GM12801 (cell line): Measurements from ENCODE around the gene B4GALT5.

Experiments
- TF ChIP-seq, protein P1 (sequence below): IDR thresholded peaks from one replicate; pipeline ENCODE4 v1.5.1; 2011; ENCODE audit warnings: control low read depth; ENCODE audit not compliant: insufficient read length; ENCODE audit errors: extremely low read depth

The B4GALT5 gene

DNA sequence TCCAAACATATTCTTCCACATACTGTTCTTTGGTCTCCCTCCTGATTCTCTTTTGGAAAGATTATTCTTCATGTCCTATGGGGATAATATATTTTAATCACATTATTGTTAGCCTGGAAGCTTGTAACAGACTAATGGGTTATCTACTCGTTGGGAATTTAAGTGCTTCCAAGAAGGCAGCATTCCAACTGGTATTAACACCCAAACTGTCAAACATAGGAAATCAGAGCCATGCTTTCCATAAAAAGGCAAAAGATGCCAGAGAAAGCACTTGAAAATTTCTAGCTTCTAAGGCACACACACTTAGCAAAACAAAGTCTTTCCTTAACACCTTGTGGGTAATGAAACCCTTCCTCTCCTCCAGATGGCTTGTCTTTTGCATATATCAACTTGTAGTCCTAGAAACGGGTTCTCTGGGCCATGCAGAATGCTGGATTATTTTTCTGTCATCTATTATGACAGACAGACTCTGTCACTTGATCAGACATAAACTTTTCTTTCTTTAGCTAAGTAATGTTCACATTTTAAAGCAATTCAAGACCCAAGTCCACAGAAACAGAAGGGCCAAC lies 41.5 kb downstream of the B4GALT5 start:
- TF ChIP-seq, protein P1, sequence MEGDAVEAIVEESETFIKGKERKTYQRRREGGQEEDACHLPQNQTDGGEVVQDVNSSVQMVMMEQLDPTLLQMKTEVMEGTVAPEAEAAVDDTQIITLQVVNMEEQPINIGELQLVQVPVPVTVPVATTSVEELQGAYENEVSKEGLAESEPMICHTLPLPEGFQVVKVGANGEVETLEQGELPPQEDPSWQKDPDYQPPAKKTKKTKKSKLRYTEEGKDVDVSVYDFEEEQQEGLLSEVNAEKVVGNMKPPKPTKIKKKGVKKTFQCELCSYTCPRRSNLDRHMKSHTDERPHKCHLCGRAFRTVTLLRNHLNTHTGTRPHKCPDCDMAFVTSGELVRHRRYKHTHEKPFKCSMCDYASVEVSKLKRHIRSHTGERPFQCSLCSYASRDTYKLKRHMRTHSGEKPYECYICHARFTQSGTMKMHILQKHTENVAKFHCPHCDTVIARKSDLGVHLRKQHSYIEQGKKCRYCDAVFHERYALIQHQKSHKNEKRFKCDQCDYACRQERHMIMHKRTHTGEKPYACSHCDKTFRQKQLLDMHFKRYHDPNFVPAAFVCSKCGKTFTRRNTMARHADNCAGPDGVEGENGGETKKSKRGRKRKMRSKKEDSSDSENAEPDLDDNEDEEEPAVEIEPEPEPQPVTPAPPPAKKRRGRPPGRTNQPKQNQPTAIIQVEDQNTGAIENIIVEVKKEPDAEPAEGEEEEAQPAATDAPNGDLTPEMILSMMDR = no peak

DNA sequence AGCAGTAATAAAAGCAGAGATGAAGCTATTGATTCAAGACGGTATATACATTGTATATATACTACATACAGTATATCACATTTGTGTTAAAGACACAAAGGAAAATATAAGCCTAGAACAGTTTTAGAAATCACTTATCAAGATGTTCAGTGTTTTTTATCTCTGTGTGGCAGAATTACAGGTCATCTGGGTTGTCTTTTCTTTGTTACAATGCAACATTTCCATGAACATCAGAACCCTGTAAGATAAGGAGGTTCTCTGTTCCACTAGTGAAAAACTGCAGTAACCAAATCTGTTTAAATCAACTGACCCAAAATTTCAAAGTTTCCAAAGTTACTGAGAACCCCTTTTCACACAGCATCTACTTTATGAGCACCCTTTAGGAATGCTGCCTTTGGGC lies 42.2 kb downstream of the B4GALT5 start:
- TF ChIP-seq, protein P1 = no peak

DNA sequence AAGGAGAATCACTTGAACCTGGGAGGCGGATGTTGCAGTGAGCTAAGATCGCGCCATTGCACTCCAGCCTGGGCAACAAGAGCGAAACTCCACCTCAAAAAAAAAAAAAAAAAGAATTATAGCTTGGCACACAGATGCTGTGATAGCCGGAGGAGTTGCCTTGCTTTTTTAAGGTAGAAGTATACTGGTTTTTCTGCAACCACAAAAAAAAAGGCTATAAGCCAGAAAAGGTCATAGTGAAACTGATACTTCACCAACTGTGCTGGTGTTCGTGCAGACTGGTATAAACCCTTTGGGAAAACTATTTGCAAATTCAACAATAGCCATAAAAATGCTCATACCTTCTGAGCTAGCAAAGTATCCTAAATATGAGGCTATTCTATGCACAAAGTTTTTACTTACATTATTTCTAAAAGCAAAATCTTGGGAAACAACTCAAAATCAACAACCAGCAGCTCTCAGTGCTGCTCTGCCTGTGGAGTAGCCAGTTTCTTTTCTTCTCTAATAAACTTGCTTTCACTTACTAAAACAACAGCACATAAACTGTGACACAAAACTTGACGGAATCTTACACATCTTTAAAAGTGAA lies 44.0 kb downstream of the B4GALT5 start:
- TF ChIP-seq, protein P1 = no peak

DNA sequence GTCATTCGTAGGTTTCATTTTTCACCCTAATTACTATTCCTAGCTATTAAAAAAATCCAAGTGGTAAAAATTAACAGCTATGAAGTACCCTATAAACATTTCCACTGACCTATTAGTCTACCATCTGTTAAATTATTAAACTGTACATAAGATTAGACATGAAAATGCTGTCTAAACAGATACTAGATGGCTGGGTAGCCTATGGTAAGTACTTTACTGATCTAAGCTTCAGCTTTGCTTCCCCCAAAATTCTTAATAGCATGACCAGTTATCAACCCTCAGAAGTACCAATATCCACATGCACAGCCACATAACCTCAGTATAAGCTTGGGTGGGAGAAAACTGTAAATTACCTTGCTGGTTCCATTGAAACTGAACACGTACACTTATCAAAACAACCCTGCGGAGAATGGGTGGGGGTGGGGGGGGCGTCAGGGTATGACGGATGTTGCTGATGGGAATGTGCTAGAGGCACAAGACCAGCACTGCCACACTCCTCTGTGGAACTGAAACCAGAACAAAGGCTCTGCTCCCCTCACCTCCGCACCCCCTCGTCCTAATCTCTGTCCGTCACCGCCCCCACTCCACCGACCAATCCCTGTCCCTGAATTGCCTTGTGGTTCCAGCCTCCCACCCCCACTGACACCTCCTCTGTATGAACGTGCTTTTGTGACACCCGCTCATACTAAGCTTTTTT lies 45.3 kb downstream of the B4GALT5 start:
- TF ChIP-seq, protein P1 = no peak

DNA sequence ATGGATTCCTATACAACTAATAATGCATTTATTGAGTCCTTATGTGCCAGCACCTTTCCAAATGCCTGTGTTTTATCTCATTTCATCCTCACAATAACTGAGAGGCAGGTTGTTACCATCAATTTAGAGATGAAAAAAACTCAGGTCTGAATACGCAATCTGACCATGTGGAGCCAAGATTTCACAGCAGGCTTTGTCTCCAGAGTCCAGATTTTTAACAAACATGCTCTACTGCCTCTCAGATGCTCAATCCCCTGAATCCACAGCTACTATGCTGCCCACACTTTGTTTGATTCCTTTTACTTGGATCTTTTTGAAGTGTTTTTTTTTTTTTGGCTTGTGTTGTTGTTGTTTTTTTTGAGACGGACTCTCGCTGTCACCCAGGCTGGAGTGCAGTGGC lies 46.8 kb downstream of the B4GALT5 start:
- TF ChIP-seq, protein P1 = no peak

DNA sequence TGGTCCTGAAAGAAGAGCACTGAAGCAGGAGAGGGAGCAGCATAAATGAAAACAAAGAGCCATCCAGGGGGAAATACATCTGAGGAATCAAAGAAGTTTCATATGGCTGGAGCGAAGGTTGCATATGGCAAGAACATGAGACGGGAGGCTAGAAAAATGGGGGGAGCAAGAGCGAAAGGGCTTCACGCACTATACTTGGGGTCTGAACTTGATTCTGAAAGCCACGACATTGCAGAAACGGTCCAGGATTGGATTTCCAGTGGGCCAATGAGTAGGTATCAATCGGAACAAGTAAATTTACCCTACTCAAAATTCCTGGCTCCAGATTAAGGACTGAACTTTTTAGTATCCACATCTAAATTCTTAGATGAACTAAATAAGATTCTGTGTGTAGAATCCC lies 47.9 kb downstream of the B4GALT5 start:
- TF ChIP-seq, protein P1 = no peak

DNA sequence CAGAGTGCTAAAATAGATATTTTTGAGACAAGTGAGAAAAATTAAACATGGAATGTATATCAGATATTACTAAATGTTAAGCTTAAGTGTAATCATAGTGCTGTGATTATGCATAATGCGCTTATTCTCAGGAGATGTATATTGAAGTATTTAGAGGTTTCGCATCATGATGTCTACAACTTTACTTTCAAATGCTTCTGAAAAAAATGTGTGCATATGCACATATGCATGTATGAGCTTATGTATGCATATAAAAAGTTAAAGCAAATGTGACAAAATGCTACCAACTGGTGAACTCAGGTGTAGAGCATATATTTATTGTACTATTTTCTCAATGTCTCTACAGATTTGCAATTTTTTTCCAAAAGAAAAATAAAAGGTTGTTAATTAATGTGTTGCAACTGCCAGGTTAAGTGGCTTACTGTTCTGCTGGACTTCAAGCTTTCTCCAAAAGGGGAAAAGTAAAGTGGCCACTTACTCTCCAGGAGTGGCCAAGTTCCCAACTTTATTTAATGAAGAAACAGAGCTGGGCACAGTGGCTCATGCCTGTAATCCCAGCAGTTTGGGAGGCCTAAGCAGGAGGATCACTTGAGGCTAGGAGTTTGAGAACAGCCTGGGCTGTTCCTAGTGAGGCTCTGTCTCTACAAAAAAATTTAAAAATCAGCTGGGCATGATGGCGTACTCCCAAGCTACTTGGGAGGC lies 48.9 kb downstream of the B4GALT5 start:
- TF ChIP-seq, protein P1 = no peak
